ENCODE results near the gene ARSJ.
A peak's percentile ranks its signal among the peaks of the same experiment; 100 is the strongest.

Gene ARSJ

GRCh38 chr4:113947484-113947883 lies 32.0 kb downstream of the ARSJ start:
- Histone ChIP-seq H2AK5ac (ENCODE audit: low read length, severe bottlenecking) (no peak overlapping the region), H3K4ac (ENCODE audit: low read depth in 1 of 2, low read length in 2 of 2) (no peak overlapping the region), H2BK15ac (ENCODE audit: low read depth, poor library complexity, severe bottlenecking) (no peak overlapping the region), H3K4me3 (ENCODE audit: insufficient read depth in 1 of 2, low read depth in 1 of 2, low read length in 2 of 2) (no peak overlapping the region), H3K27me3 (ENCODE audit: control insufficient read depth in 1 of 2, insufficient read depth in 1 of 2, low read length in 2 of 2) (no peaks in the 10 kb centered on the region), H3K23ac (ENCODE audit: low read length in 2 of 2) (no peak overlapping the region), H2BK12ac (ENCODE audit: low read length in 2 of 2) (no peak overlapping the region), H3K9me3 (ENCODE audit: control insufficient read depth, low read length) (no peaks in the 10 kb centered on the region), H3K4me2 (ENCODE audit: low read length, poor library complexity, severe bottlenecking) (no peak overlapping the region), H2BK5ac (ENCODE audit: low read depth, low read length, poor library complexity, severe bottlenecking) (no peak overlapping the region), H3K14ac (ENCODE audit: low read length in 2 of 2) (no peak overlapping the region), H3K4me1 (ENCODE audit: control insufficient read depth, insufficient read depth, low read depth, low read length) (peaks cover 2% of the 10 kb centered on the region), H3K79me1 (replicated peaks; ENCODE audit: low read length, poor library complexity, severe bottlenecking) (peaks cover 4% of the 10 kb centered on the region), H2BK120ac (ENCODE audit: low read depth, low read length) (no peak overlapping the region), H2AFZ (ENCODE audit: low read depth, low read length) (no peak overlapping the region), H3K27ac (ENCODE audit: low read length, poor library complexity, severe bottlenecking) (no peak overlapping the region), H3K9ac (ENCODE audit: low read length) (no peak overlapping the region), H4K91ac (ENCODE audit: low read length) (no peak overlapping the region), H3K18ac (ENCODE audit: low read depth in 1 of 2, low read length in 2 of 2) (no peak overlapping the region), H4K8ac (ENCODE audit: low read length) (no peak overlapping the region), H3K36me3 (ENCODE audit: control insufficient read depth in 1 of 2, insufficient read depth in 2 of 2, low read depth in 1 of 2, low read length in 2 of 2) (no peaks in the 10 kb centered on the region)
- WGBS, result 100% methylated on average over 1 of the region's 1 CpG
- no peak for DNase-seq

GRCh38 chr4:113945906-113946305 lies 33.5 kb downstream of the ARSJ start:
- no peak overlapping the region for H2BK15ac ChIP-seq (ENCODE audit: low read depth, poor library complexity, severe bottlenecking)
- H2AFZ ChIP-seq (ENCODE audit: low read depth, low read length), result no peak overlapping the region
- H3K4me1 ChIP-seq (ENCODE audit: control insufficient read depth, insufficient read depth, low read depth, low read length), result peaks cover 2% of the 10 kb centered on the region
- peak overlapping the region; percentile 79 for H3K9ac ChIP-seq (ENCODE audit: low read length)
- H4K8ac ChIP-seq (ENCODE audit: low read length), result no peak overlapping the region
- no peak overlapping the region for H4K91ac ChIP-seq (ENCODE audit: low read length)
- no peak overlapping the region for H3K4me3 ChIP-seq (ENCODE audit: insufficient read depth in 1 of 2, low read depth in 1 of 2, low read length in 2 of 2)
- no peak overlapping the region for H2AK5ac ChIP-seq (ENCODE audit: low read length, severe bottlenecking)
- H3K79me1 ChIP-seq (replicated peaks; ENCODE audit: low read length, poor library complexity, severe bottlenecking), result peaks cover 4% of the 10 kb centered on the region
- no peaks in the 10 kb centered on the region for H3K9me3 ChIP-seq (ENCODE audit: control insufficient read depth, low read length)
- no peak overlapping the region for H3K14ac ChIP-seq (ENCODE audit: low read length in 2 of 2)
- no peak overlapping the region for H2BK5ac ChIP-seq (ENCODE audit: low read depth, low read length, poor library complexity, severe bottlenecking)
- H3K27ac ChIP-seq (ENCODE audit: low read length, poor library complexity, severe bottlenecking), result peak overlapping the region; percentile 50
- no peak overlapping the region for H2BK120ac ChIP-seq (ENCODE audit: low read depth, low read length)
- H3K27me3 ChIP-seq (ENCODE audit: control insufficient read depth in 1 of 2, insufficient read depth in 1 of 2, low read length in 2 of 2), result no peaks in the 10 kb centered on the region
- no peaks in the 10 kb centered on the region for H3K36me3 ChIP-seq (ENCODE audit: control insufficient read depth in 1 of 2, insufficient read depth in 2 of 2, low read depth in 1 of 2, low read length in 2 of 2)
- no peak for DNase-seq
- no peak overlapping the region for H3K4me2 ChIP-seq (ENCODE audit: low read length, poor library complexity, severe bottlenecking)
- H3K18ac ChIP-seq (ENCODE audit: low read depth in 1 of 2, low read length in 2 of 2), result no peak overlapping the region
- no peak overlapping the region for H3K23ac ChIP-seq (ENCODE audit: low read length in 2 of 2)
- H2BK12ac ChIP-seq (ENCODE audit: low read length in 2 of 2), result no peak overlapping the region
- H3K4ac ChIP-seq (ENCODE audit: low read depth in 1 of 2, low read length in 2 of 2), result no peak overlapping the region
- 37% methylated on average over 1 of the region's 1 CpG for WGBS

- no peak overlapping the region for H2BK120ac ChIP-seq (ENCODE audit: low read depth, low read length)
- no peak for DNase-seq
- WGBS, result 22% methylated on average over 2 of the region's 3 CpGs
- H4K91ac ChIP-seq (ENCODE audit: low read length), result no peak overlapping the region
- H3K4me2 ChIP-seq (ENCODE audit: low read length, poor library complexity, severe bottlenecking), result no peak overlapping the region
- no peak overlapping the region for H2AFZ ChIP-seq (ENCODE audit: low read depth, low read length)
- H3K23ac ChIP-seq (ENCODE audit: low read length in 2 of 2), result no peak overlapping the region
- no peaks in the 10 kb centered on the region for H3K27me3 ChIP-seq (ENCODE audit: control insufficient read depth in 1 of 2, insufficient read depth in 1 of 2, low read length in 2 of 2)
- no peaks in the 10 kb centered on the region for H3K36me3 ChIP-seq (ENCODE audit: control insufficient read depth in 1 of 2, insufficient read depth in 2 of 2, low read depth in 1 of 2, low read length in 2 of 2)
- no peak overlapping the region for H4K8ac ChIP-seq (ENCODE audit: low read length)
- no peak overlapping the region for H3K14ac ChIP-seq (ENCODE audit: low read length in 2 of 2)
- H3K9me3 ChIP-seq (ENCODE audit: control insufficient read depth, low read length), result no peaks in the 10 kb centered on the region
- H3K18ac ChIP-seq (ENCODE audit: low read depth in 1 of 2, low read length in 2 of 2), result no peak overlapping the region
- no peak overlapping the region for H3K27ac ChIP-seq (ENCODE audit: low read length, poor library complexity, severe bottlenecking)
- H2AK5ac ChIP-seq (ENCODE audit: low read length, severe bottlenecking), result no peak overlapping the region
- H3K79me1 ChIP-seq (replicated peaks; ENCODE audit: low read length, poor library complexity, severe bottlenecking), result peaks cover 5% of the 10 kb centered on the region
- H3K9ac ChIP-seq (ENCODE audit: low read length), result no peak overlapping the region
- H2BK5ac ChIP-seq (ENCODE audit: low read depth, low read length, poor library complexity, severe bottlenecking), result no peak overlapping the region
- no peak overlapping the region for H3K4me3 ChIP-seq (ENCODE audit: insufficient read depth in 1 of 2, low read depth in 1 of 2, low read length in 2 of 2)
- H3K4me1 ChIP-seq (ENCODE audit: control insufficient read depth, insufficient read depth, low read depth, low read length), result peaks cover 2% of the 10 kb centered on the region
- no peak overlapping the region for H2BK12ac ChIP-seq (ENCODE audit: low read length in 2 of 2)
- no peak overlapping the region for H3K4ac ChIP-seq (ENCODE audit: low read depth in 1 of 2, low read length in 2 of 2)
- no peak overlapping the region for H2BK15ac ChIP-seq (ENCODE audit: low read depth, poor library complexity, severe bottlenecking)
These were observed 35.6 kb downstream of the ARSJ start for GRCh38 chr4:113943863-113944262.

GRCh38 chr4:113943085-113943484 lies 36.4 kb downstream of the ARSJ start:
- Histone ChIP-seq H2BK5ac (ENCODE audit: low read depth, low read length, poor library complexity, severe bottlenecking) (no peak overlapping the region), H3K4me1 (ENCODE audit: control insufficient read depth, insufficient read depth, low read depth, low read length) (peaks cover 2% of the 10 kb centered on the region), H4K91ac (ENCODE audit: low read length) (no peak overlapping the region), H3K27ac (ENCODE audit: low read length, poor library complexity, severe bottlenecking) (no peak overlapping the region), H3K4ac (ENCODE audit: low read depth in 1 of 2, low read length in 2 of 2) (no peak overlapping the region), H3K36me3 (ENCODE audit: control insufficient read depth in 1 of 2, insufficient read depth in 2 of 2, low read depth in 1 of 2, low read length in 2 of 2) (no peaks in the 10 kb centered on the region), H3K27me3 (ENCODE audit: control insufficient read depth in 1 of 2, insufficient read depth in 1 of 2, low read length in 2 of 2) (no peaks in the 10 kb centered on the region), H3K4me3 (ENCODE audit: insufficient read depth in 1 of 2, low read depth in 1 of 2, low read length in 2 of 2) (no peak overlapping the region), H3K18ac (ENCODE audit: low read depth in 1 of 2, low read length in 2 of 2) (peak overlapping the region in 1 of 2 experiments; percentile 1), H3K79me1 (replicated peaks; ENCODE audit: low read length, poor library complexity, severe bottlenecking) (peaks cover 5% of the 10 kb centered on the region), H2BK12ac (ENCODE audit: low read length in 2 of 2) (no peak overlapping the region), H2BK15ac (ENCODE audit: low read depth, poor library complexity, severe bottlenecking) (no peak overlapping the region), H4K8ac (ENCODE audit: low read length) (no peak overlapping the region), H3K23ac (ENCODE audit: low read length in 2 of 2) (no peak overlapping the region), H2BK120ac (ENCODE audit: low read depth, low read length) (no peak overlapping the region), H3K9ac (ENCODE audit: low read length) (no peak overlapping the region), H3K4me2 (ENCODE audit: low read length, poor library complexity, severe bottlenecking) (no peak overlapping the region), H3K9me3 (ENCODE audit: control insufficient read depth, low read length) (no peaks in the 10 kb centered on the region), H3K14ac (ENCODE audit: low read length in 2 of 2) (no peak overlapping the region), H2AK5ac (ENCODE audit: low read length, severe bottlenecking) (no peak overlapping the region), H2AFZ (ENCODE audit: low read depth, low read length) (no peak overlapping the region)
- 47% methylated on average over 1 of the region's 1 CpG for WGBS
- DNase-seq, result no peak
